Right hindlimb (tissue), 1 donor: ENCODE results near the gene WNT9B.
"Not testable (repeated sequence)": the region's sequence is repeated elsewhere in the genome, so short reads cannot be mapped to it uniquely, and the experiment has no call there.

Experiments used
- DNase-seq: peaks from one replicate; pipeline ENCODE4 v3.0.0-alpha.2; 2018

The WNT9B gene

DNA sequence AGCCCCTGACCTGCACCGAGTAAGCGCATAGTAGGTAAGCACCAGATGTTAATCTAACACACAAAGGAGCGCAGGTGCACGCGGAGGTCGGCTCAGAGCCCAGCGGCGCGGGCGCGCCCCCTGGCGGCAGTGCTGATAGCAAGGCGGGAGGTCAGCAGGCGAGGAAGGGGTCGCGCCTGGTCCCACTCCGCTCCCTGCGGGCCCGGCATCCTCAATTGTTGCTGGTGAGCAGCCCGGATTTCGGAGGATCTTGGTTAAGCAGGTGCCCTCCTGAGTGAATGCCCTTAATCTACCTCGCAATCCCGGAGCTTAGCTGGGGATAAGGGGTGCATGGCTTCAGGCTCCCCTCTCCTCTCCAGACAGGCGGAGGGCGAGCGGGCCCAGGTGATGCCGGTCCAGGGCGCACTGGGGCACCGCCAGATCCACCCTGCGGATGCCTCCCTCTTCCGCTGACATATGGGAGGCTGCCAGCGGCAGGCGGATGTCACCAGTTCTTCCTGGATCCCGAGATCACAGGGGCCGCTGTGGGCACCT lies 28.9 kb upstream of the WNT9B start:
- no peak for DNase-seq

DNA sequence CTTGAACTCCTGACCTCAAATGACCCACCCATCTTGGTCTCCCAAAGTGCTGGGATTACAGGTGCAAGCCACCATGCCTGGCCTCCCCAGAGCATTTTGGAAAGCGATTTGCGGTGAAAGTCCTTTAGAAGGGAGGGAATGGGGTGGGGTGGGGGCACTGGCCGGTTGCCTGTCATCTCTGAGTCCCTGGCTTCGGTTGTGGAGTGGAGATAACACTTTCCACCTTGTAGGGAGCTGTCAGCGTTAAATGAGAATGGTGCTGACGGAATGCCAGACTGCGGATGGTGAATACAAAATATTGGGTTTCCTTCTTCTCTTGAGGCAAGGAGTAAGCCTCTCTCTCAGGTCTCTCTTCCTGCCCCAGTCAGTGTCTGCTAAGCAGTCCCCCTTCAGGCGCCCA lies 27.7 kb upstream of the WNT9B start:
- DNase-seq = no peak

DNA sequence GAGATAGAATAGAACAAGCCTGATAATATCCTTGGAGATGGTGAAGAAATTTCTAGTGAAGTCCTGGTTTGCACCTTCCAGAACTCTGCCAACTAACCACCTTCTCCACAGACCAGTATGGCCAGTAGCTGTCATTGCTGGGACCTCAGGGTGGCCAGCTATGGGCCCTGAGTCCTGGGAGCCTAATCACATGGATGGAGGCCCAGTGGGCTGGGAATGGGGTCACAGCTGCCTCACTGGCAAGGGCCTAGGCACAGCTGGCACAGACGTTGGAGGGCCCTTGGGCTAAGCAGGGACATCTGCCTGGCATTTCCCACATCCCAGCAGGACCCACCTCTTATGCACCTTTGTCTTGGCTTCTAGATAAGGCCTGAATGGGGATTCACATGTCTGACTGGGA lies 25.3 kb upstream of the WNT9B start:
- no peak for DNase-seq

DNA sequence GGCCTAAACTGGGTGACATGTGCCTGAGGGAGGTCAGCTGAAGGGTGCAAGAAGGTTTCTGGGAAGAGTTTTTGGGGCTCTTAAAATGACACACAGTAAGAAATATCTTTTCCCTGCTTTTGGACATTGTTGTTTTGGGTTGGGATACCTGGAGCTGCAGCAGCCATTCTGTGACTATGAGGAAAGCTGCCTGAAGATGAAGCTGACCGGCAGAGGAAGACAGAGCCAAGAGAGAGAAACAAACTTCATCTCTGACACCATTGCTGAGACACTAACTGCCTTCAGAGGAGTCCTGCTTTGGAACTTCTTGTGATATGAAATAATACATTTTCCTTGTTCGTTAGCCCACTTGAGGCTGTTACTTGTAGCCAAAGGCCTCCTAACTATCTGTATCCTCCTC lies 24.1 kb upstream of the WNT9B start:
- no peak for DNase-seq

DNA sequence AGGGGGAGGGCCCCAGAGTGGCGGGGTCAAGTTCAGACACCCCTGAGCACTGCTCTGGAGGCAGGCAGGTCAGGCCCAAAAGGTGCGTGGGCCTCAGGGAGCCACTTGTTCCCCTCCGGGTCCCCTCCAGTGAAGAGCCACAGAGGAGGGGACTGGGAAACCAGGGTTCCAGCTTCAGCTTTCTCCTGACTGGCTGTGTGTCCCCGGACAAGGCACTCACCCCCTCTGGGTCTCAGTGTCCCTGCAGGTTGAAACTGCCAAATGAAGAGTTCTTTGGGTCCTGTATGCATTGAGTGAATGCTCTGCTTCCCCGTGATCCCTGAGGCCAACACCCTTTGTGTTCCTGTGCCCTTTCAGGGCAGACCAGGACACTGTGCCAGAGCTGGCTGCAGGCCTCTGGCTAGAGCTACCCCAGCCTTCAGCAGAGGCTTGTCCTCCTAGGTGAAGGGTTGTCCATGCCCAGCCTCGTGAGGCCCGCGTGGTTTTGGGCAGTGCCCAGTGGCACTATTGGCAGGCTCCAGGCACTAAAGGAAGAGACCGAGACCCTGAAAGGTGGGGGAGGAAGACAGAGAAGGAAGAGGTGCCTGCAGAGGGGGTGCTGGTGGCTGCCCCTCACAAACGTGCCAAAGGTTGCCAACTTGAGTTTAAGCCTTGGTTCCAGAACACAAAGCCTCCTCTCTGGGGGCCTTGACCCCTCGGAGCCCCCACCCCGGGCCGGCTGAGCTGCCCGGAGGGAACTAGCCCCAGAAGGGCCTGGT lies 19.6 kb upstream of the WNT9B start:
- DNase-seq = no peak

DNA sequence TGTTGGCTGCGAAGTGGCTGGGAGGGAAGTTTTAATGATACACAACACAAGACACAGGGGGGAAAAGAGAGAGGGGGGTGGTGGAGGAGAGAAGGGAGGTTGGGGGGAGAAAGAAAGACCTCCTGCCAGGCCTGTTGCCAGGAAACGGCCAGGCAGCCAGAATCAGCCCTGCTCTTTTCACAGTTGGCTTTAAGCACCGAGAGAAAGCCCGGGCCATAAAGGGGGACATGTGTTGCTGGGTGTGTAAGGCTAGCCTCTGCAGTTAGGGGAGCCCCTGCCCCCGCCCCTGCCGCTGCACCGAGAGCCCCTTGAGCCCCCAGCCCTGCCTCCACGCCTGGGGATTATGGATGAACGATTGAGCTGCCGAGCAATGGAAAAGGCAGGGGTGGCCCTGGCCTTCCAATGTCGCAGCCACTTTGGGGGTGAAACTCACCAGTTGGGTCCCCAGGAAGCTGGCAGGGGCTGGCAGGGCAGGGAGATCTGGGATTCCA lies 19.0 kb upstream of the WNT9B start:
- no peak for DNase-seq

DNA sequence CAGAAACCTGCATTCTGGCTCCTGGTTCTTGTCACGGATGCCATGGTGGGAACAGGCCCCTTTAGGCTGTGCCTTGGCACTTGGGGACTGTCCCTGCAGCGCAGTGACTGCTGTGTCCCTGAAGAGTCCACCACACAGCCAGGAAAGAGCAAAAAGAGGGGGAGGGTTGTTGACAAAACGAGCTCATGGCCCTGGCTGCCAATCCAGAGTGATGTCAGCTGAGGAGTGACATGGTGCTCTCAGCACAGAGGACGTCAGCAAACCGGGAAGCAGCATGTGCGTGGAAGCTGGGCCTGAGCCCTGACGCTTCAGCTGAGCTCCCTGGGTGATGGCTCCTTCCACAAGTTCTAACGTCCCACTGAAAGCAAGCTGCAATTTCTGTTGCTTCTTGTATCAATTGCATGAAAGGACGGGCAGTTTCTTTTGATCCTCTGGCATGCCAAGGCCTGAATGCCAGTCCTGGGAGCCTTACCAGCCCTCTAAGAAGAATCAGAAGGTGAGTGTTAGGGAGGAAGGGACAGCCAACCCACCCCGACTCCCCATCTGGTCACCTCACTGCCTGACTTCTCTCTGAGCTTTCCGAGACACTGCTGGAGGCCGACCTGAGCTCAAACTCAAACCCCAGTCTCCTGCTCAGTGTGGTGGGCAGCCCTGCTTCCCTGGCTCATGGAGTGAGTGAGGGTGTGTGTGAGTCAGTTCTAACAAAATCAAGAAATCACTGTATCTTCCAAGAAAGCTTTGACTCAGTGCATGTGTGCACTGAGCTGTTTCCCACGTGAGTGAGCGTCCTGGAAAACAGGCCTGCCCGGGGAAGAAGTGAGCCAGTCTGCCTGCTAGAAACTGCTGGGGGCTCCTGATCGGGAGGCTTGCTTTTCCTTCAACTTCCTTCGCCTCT lies 18.2 kb upstream of the WNT9B start:
- no peak for DNase-seq

DNA sequence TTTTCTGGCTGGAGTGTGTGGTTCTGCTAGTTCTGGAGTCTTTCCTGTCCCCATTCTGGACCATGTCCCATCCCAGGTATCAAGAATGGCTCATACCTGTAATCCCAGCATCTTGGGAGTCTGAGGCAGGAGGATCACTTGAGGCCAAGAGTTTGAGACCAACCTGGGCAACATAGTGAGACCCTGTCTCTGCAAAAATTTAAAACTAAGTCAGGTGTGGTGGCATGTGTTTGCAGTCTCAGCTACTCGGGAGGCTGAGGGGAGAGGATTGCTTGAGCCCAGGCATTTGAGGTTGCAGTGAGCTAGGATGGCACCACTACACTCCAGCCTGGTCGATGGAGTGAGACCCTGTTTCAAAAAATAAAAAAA lies 17.6 kb upstream of the WNT9B start:
- DNase-seq = no peak

DNA sequence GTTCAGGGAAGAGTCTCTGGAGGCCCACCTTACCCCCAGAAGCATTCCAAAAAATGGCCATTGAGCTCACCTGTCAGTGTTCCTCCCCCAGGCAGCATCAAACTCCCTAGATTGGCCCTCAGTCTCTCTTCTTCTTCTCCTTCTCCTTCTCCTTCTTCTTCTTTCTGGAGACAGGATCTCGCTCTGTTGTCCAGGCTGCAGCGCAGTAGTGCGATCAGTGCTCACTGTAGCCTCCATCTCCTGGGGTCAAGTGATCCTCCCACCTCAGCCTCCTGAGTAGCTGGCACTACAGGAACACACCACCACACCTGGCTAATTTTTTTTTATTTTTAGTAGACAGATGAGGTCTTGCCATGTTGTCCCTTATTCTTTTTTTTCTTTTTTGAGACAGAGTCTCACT lies 16.5 kb upstream of the WNT9B start:
- DNase-seq = no peak

DNA sequence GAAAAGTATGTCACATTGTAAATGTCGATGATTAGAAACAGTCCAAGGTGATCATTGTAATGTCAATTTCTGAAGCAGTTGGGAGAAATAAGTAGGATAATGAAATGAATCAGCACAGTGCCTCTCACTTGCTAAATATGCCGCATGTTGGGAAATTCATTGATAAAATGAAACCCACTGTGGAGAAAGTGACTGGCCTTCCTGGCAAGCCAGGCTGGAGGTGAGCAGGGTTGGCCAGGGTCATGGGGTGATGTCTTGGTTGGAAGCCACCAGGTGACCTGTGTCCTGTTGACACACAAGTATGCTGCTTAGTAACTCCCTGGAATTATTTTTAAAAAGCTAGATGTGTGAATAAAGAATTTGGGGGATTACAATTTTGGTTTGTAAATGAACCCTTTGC lies 14.9 kb upstream of the WNT9B start:
- DNase-seq = no peak

DNA sequence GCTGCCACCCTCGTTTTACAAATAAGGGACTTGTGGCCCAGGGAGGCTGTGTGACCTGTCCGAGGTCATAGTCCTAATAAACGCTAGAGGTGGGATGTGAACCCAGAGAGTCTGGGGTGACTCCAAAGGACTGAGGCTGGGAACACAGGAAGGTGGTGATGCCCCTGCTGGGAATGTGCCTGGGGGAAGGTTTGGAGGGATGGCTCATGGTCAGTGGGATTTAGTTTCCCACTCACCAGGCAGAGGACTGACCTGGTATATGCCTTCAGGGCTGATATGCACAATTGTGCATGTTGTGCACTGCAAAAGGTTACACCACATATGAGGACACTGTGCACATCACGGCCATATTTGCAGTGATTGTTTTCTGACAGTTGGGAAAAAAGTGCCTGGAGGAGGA lies 13.9 kb upstream of the WNT9B start:
- no peak for DNase-seq

DNA sequence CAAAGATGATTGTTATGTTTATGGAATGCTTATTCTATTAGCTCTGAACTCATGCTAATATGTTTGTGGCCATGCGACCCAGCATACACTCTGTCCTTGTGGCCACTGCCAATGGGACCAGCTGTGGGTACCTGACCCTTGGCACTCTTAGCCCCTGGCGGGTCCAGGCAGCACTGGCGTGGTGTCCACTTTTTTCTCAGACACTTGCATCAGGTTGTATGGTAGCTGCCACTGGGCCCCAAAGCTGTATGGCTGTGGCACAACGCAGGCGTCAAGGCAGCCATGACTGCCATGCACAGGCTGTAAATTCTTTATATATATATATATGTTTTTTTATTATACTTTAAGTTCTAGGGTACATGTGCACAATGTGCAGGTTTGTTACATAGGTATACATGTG lies 12.2 kb upstream of the WNT9B start:
- no peak for DNase-seq

DNA sequence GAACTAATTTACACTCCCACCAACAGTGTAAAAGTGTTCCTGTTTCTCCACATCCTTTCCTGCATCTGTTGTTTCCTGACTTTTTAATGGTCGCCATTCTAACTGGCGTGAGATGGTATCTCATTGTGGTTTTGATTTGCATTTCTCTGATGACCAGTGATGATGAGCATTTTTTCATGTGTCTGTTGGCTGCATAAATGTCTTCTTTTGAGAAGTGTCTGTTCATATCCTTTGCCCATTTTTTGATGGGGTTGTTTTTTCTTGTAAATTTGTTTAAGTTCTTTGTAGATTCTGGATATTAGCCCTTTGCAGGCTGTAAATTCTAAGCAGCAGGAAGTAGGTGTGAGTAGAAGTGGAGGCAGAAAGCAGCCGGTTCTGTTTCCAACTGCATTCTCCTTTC lies 10.8 kb upstream of the WNT9B start:
- not testable (repeated sequence) for DNase-seq

DNA sequence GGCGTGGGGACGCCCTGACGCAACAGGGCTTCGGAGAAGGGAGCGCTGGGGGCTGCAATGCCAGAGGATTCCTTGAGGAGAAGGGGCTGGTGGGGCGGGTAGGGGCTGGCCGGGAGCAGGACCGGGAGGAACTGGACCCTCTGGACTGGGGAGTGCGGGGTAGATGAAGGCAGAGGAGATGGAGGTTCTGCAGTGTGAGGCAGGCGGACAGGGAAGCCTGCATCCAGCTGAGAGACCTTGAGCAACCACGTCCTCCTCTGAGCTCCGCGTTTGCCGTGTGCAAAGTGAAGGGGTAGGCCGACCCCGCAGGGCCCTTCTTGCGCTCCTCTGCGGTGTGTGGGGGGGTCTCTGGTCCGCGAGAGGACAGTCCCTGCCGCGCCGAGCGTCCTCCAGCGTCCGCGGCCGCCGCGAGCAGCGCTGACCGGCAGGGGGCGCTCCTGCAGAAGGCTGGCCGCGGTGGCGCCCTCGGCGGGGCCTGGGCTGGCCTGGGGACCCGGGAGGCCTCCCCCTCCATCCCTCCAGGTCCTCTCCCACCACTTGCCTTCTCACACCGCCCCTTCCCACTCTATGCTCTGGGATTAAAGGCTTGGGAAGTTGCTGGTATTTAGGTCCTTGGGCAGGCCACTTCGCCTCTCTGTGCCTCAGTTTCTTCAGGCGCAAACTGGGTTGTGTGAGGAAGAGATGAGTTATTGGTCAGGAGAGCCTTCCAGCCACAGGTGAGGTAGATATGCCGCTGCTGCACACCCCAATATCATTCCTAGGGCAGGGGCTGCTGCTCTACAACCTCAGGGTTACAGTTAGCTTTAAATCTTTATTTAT lies 9.6 kb upstream of the WNT9B start:
- no peak for DNase-seq

DNA sequence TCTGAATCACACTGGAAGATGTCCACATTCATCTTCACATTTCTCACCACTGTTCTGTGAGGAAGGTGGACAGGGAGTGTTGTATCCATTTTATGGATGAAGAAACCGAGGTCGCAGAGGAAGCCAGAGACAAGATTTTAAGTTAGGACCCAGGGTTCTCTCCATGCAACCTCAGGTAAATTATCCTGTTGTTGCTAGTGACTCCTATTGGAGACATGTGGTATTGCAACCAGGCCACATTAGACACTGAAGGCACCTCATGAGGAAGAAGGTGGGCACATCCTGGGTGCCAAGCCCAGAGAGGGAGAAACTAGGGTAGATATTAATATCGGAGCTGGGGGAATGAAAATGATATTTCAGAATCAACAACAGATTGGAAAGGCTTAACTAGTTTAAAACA lies 8.5 kb upstream of the WNT9B start:
- no peak for DNase-seq

DNA sequence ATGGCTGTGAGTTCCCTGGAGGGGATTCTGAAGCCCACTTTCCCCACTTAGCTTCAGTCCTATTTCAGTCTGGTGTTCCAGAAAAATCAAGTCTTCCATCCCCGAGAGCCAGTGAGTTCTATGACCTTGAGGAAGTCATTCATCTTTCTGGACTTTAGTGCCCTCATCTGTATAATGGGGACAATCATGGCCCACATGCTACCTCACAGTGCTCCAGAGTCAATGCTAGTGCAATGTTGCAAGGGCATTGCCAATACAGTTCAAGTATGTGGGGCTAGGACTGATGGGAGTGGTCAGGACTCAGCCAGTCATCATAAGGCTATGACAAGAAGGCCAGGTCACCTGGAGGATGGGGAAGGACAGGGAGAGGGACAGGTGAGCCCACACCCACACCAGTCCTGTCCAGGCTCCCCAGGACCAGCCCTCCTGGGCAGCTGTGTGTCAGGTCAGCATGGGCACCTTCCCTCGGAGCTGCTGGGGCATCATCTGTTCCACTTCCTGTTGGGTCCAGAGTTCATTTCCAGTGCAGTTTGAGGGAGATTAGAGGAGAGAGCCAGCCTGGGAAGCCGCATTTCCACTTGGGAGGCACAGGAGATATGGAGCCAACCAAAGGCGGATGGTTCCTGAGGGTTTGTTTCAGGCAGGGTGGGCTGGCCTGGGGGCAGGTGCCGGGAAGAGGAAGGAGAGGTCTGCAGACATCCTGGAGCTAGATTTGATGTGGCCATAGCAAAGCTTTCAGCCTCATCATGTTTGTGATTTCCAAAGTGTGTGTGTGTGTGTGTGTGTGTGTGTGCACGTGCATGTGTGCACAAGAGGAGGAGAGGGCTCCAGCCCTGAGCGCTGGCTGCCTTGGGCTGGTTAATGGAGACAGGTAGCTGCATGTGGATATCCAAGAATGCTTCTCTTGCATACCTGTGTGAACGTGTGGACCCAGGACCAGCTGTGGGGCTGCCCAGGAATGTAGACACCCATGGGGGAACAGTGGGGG lies 3.9 kb upstream of the WNT9B start:
- DNase-seq = no peak

DNA sequence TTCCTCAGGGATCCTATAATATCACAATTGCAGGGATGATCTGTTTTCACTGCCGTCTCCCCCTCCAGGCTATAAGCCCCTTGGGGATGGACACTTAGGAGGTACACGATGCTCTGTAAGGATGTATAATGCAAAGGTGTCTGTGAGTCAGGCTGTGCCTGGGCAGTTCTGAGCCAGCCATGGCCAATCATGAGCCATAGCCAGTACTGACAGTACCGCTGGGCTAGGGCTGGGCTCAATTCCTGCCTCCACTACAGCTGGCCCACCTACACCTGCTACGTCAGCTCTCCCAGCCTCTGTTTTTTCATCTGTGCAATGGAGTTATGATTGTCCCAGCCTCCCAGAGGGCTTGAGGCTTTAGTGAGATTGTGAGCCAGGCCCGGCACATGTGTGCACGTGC lies 2.8 kb upstream of the WNT9B start:
- no peak for DNase-seq

DNA sequence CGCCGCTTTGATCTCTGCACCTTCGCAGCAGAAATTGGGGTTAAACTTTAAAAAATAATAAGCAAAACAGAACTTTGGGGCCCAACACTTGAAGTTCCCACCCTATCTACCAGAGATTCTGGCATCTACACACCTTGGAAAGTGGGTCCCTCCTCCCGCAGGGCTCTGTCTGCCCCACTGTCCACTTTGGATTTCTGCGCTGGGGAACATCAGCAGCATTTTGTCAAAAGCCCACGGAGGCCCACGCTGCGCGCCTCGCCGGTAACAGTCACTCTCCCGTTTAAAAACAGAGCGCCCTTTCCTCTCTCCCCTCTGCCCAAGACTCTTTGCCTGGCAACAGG lies 725 bp upstream of the WNT9B start:
- DNase-seq = no peak

DNA sequence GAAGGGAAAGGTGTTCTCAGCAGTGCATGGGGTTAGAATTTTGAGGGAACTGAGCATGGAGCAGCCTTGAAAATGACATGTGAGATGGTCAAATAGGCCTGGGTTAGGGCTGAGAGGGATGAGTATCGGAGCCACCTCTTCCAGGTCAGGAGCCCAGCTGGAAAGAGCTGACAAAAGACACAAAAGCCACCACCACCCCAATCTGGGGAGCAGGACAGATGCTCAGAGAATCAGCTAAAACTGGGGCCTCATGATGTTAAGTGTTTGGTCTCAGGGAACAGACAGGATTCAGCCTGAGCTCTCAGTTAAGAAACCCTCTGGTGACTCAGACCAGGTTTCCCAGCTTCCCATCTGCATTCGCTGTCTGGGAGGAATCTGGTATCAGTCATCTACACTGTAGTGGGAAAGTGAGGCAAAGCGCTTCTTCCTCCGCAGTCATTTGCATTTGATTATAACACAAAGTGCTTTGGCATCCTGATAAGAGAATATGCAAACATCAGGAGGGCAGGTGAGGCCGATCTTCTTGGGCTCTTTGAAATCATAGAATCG lies 2.6 kb downstream of the WNT9B start:
- DNase-seq = no peak

DNA sequence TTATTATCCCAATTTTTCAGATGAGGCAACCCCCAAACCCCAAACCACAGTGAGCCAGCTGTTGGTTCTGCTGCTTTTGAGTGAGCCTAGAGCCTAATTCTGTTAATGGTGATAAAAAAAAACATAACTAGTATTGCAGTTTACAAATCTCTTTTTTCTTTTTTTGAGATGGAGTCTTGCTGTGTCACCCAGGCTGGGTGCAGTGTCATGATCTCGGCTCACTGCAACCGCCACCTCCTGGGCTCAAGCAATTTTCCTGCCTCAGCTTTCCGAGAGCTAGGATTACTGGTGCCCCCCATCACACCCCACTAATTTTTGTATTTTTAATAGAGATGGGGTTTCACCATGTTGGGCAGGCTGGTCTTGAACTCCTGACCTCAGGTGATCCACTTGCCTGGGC lies 3.1 kb downstream of the WNT9B start:
- no peak for DNase-seq

DNA sequence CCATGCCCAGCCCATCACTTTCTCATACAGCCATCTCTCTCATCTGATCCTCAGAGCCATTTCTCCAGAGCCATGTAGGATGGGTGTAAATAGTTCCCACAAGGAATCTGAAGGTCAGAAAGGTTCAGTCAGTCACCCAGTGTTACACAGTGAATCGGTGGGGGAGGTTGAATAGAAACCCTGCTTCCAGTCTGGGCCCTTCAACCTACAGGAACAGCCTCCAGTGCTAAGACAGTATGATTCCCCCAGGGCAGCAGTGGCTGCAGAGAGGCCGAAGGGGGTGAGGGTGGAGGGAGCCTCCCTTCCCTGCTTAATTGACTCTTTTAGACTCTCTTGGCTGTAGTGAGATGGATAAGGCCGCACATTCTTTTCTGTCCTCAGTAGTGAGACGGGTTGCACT lies 3.6 kb downstream of the WNT9B start:
- DNase-seq = no peak

DNA sequence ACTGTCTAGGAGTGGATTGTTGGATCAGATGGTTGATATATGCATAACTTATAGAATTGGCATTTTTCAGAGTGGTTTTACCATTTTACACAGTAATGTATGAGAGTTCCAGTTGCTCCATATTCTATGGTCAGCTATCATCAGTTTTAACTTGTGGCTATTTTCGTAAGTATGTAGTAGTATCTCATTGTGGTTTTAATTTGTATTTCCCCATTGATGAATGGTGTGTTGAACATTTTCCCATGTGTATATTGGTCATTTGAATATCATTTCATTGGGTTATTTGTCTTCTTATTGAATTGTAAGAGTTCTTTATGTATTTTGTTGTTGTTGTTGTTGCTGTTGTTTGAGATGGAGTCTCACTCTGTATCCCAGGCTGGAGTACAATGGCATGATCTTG lies 6.2 kb downstream of the WNT9B start:
- no peak for DNase-seq
